GM23338 (cell line): ENCODE measurements around the gene FOXP1. TPM values are rescaled to one million over a fixed set of nuclear protein-coding genes. Genes with fewer than 3 reads are reported as not detected.

Experiments
- ATAC-seq: fragments of 200-7000 bp; cut with Tn5 transposase; 3 replicates; pipeline ENCODE4 v1.9.1; 2020
- DNase-seq: peaks from one replicate; pipeline ENCODE4 v3.0.0-alpha.2; 2015; ENCODE audit warnings: low spot score
- H2AFZ ChIP-seq: fragments of 200-600 bp; sonication (generic); 2 replicates; pipeline ENCODE4 v1.8.0; 2016; ENCODE audit warnings: antibody characterized with exemption, mild to moderate bottlenecking, moderate library complexity
- H3F3A ChIP-seq: fragments of 200-600 bp; sonication (generic); replicated peaks from 2 replicates; pipeline ENCODE4 v1.8.0; 2017; ENCODE audit warnings: antibody characterized with exemption, mixed run types, low read depth
- H3K27ac ChIP-seq: fragments of 200-600 bp; sonication (generic); 2 replicates; pipeline ENCODE4 v1.6.1; 2016; ENCODE audit warnings: low read depth
- H3K27me3 ChIP-seq: fragments of 200-600 bp; sonication (generic); 2 replicates; pipeline ENCODE4 v1.8.0; 2016; ENCODE audit warnings: mild to moderate bottlenecking, mixed run types, moderate library complexity; ENCODE audit not compliant: insufficient read depth
- H3K36me3 ChIP-seq: fragments of 200-600 bp; sonication (generic); 2 replicates; pipeline ENCODE4 v1.8.0; 2016; ENCODE audit warnings: mild to moderate bottlenecking; ENCODE audit not compliant: insufficient read depth
- H3K4me1 ChIP-seq: fragments of 200-600 bp; sonication (generic); 2 replicates; pipeline ENCODE4 v1.8.0; 2016; ENCODE audit warnings: mild to moderate bottlenecking, moderate library complexity; ENCODE audit not compliant: insufficient read depth
- H3K4me2 ChIP-seq: fragments of 200-600 bp; sonication (generic); 2 replicates; pipeline ENCODE4 v1.7.1; 2017; ENCODE audit warnings: mixed run types
- H3K4me3 ChIP-seq: fragments of 200-600 bp; sonication (generic); 2 replicates; pipeline ENCODE4 v1.6.1; 2016; ENCODE audit warnings: mixed run types
- H3K79me2 ChIP-seq: fragments of 200-600 bp; sonication (generic); replicated peaks from 2 replicates; pipeline ENCODE4 v1.8.0; 2017; ENCODE audit warnings: mild to moderate bottlenecking; ENCODE audit not compliant: insufficient read depth
- H3K9me2 ChIP-seq: fragments of 200-600 bp; sonication (generic); 2 replicates; pipeline ENCODE4 v1.8.0; 2017; ENCODE audit not compliant: insufficient read depth
- H4K20me1 ChIP-seq: fragments of 200-600 bp; sonication (generic); replicated peaks from 2 replicates; pipeline ENCODE4 v1.8.0; 2017; ENCODE audit warnings: mild to moderate bottlenecking; ENCODE audit not compliant: insufficient read depth
- H3K27ac Mint-ChIP-seq: 2 replicates; pipeline ENCODE4 v1.8.0; 2020; ENCODE audit warnings: inconsistent platforms, mild to moderate bottlenecking, moderate library complexity, mixed read lengths
- H3K27me3 Mint-ChIP-seq: 3 replicates; pipeline ENCODE4 v1.8.0; 2022; ENCODE audit warnings: low read depth, mild to moderate bottlenecking, moderate library complexity, mixed read lengths, inconsistent platforms; ENCODE audit not compliant: insufficient read depth, poor library complexity
- H3K36me3 Mint-ChIP-seq: 3 replicates; pipeline ENCODE4 v1.8.0; 2021; ENCODE audit warnings: low read depth, mild to moderate bottlenecking, inconsistent platforms, moderate library complexity, mixed read lengths
- H3K4me1 Mint-ChIP-seq: 3 replicates; pipeline ENCODE4 v1.8.0; 2020; ENCODE audit warnings: mild to moderate bottlenecking, inconsistent platforms, mixed read lengths
- H3K4me3 Mint-ChIP-seq: 3 replicates; pipeline ENCODE4 v1.8.0; 2021; ENCODE audit warnings: moderate library complexity, mild to moderate bottlenecking, inconsistent platforms, mixed read lengths
- H3K9me3 Mint-ChIP-seq: 3 replicates; pipeline ENCODE4 v1.8.0; 2020; ENCODE audit warnings: moderate library complexity, mild to moderate bottlenecking, inconsistent platforms, mixed read lengths
- EZH2 ChIP-seq: fragments of 200-600 bp; sonication (generic); IDR thresholded peaks from one replicate; pipeline ENCODE4 v1.8.0; 2017; ENCODE audit warnings: antibody characterized with exemption, mild to moderate bottlenecking, low read depth; ENCODE audit not compliant: unreplicated experiment
- EZH2phosphoT487 ChIP-seq: fragments of 200-600 bp; sonication (generic); IDR thresholded peaks from one replicate; pipeline ENCODE4 v1.8.1; 2018; ENCODE audit warnings: antibody characterized with exemption; ENCODE audit not compliant: unreplicated experiment
- JUNB ChIP-seq: IDR thresholded peaks from one replicate; pipeline ENCODE4 v1.6.1; 2016; ENCODE audit warnings: antibody characterized with exemption; ENCODE audit not compliant: unreplicated experiment
- NANOG ChIP-seq: IDR thresholded peaks from 2 replicates; pipeline ENCODE4 v1.6.1; 2016; ENCODE audit warnings: antibody characterized with exemption, borderline replicate concordance
- POLR2AphosphoS5 ChIP-seq: IDR thresholded peaks from 2 replicates; pipeline ENCODE4 v1.6.1; 2016; ENCODE audit warnings: antibody characterized with exemption, low read depth
- STAT1 ChIP-seq: IDR thresholded peaks from one replicate; pipeline ENCODE4 v1.6.1; 2016; ENCODE audit warnings: antibody characterized with exemption; ENCODE audit not compliant: unreplicated experiment
- ZNF114 ChIP-seq: fragments of 250-450 bp; sonication (Bioruptor Pico); IDR thresholded peaks from 2 replicates; pipeline ENCODE4 v1.5.0; 2020; ENCODE audit warnings: mild to moderate bottlenecking, moderate library complexity
- ZNF331 ChIP-seq: fragments of 250-450 bp; sonication (Bioruptor Pico); IDR thresholded peaks from 2 replicates; pipeline ENCODE4 v1.5.0; 2020; ENCODE audit warnings: low read depth, mild to moderate bottlenecking, moderate library complexity
- polyA plus RNA-seq: library from polyadenylated mRNA; unstranded; fragments of >200 nt; fragmentation: Nextera tagmentation; extraction: Ambion mirVana; gene quantifications from 2 replicates; pipeline ENCODE4 v1.2.1, GENCODE V29; 2016
- total RNA-seq: library from RNA; depleted of rRNA; stranded (reverse); fragments of >200 nt; shearing (Covaris generic); gene quantifications from 2 replicates; pipeline ENCODE4 v1.2.3, GENCODE V29; 2014
- TF ChIP-seq, protein P1 (sequence below): IDR thresholded peaks from one replicate; pipeline ENCODE4 v1.6.1; 2018; ENCODE audit warnings: antibody characterized with exemption; ENCODE audit not compliant: unreplicated experiment
- TF ChIP-seq, protein P2 (sequence below): fragments of 250-450 bp; sonication (Bioruptor Pico); IDR thresholded peaks from 2 replicates; pipeline ENCODE4 v1.5.0; 2020; ENCODE audit warnings: mild to moderate bottlenecking, moderate library complexity
- TF ChIP-seq, protein P3 (sequence below), 2 experiments: fragments of 200-600 bp in 1 of 2; sonication (generic) in 1 of 2; conservative IDR thresholded peaks; 2 replicates each; pipeline versions ENCODE4 v1.5.1 to v1.6.1; 2016 to 2017; ENCODE audit warnings: antibody characterized with exemption in 2 of 2, low read depth in 2 of 2, mild to moderate bottlenecking in 2 of 2, moderate library complexity in 1 of 2
- TF ChIP-seq, protein P4 (sequence below): IDR thresholded peaks from 2 replicates; pipeline ENCODE4 v1.6.1; 2016; ENCODE audit warnings: antibody characterized with exemption

FOXP1 gene
- total and polyA plus RNA-seq, 2 experiments from 2014 or later, result 32.9 to 35.5 TPM

DNA sequence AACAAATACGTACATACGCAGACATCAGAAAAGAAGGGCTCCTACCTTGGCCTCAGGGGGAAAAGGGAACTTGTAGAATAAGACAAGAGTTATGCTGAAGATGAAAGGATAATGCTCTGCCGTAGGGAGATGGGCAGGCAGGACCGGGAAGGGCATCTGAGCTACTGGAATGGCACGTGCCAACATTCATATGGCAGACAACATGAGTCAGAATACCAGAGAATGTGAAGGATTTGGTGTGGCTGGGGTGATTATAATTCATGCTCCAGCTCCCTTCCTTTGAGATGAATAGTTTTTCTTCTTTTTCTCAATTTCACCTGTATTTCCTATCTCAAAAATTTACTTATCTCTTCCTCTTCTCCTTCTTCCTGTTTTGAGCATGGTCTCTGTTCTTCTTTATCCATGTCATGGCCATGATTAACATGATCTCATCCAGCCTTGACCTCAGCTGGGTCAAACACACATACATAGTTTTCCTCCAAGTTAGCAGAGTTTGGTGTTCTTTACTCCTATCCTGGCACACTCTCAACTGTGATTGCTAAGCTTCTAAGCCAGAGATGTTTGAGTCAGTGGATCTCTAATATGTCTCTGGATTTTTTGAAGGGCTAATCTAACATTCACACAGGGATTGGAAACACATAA lies 507.0 kb downstream of the FOXP1 start (continued):
- TF ChIP-seq, protein P1, sequence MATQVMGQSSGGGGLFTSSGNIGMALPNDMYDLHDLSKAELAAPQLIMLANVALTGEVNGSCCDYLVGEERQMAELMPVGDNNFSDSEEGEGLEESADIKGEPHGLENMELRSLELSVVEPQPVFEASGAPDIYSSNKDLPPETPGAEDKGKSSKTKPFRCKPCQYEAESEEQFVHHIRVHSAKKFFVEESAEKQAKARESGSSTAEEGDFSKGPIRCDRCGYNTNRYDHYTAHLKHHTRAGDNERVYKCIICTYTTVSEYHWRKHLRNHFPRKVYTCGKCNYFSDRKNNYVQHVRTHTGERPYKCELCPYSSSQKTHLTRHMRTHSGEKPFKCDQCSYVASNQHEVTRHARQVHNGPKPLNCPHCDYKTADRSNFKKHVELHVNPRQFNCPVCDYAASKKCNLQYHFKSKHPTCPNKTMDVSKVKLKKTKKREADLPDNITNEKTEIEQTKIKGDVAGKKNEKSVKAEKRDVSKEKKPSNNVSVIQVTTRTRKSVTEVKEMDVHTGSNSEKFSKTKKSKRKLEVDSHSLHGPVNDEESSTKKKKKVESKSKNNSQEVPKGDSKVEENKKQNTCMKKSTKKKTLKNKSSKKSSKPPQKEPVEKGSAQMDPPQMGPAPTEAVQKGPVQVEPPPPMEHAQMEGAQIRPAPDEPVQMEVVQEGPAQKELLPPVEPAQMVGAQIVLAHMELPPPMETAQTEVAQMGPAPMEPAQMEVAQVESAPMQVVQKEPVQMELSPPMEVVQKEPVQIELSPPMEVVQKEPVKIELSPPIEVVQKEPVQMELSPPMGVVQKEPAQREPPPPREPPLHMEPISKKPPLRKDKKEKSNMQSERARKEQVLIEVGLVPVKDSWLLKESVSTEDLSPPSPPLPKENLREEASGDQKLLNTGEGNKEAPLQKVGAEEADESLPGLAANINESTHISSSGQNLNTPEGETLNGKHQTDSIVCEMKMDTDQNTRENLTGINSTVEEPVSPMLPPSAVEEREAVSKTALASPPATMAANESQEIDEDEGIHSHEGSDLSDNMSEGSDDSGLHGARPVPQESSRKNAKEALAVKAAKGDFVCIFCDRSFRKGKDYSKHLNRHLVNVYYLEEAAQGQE, result no peak

DNA sequence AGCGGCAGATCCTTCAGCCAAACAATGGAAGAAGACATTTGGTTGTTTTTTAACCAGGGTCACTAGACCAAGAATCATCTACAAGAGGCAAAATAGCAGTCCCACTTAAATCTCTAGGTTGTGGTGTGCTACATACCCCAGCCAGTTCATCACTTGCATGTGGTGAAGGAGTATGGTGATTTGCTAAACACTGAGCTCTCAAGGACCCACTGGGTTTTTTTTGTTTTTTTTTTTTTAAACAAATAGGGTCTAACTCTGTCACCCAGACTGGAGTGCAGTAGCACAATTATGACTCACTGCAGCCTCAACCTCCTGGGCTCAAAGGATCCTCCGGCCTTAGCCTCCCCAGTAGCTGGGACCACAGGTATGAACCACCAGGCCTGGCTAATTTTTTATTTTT lies 508.0 kb downstream of the FOXP1 start:
- Histone ChIP-seq H3K27ac (no peak overlapping the region), H3K9me2 (no peaks in the 10 kb centered on the region), H3K4me2 (no peak overlapping the region), H3K36me3 (no peaks in the 10 kb centered on the region), H3K4me1 (peaks cover 32% of the 10 kb centered on the region), H2AFZ (no peak overlapping the region), H3F3A (no peaks in the 10 kb centered on the region), H3K79me2 (0 out of 2 replicates have a peak, but pooled peaks cover 8% of the 10 kb centered on the region), H3K27me3 (no peaks in the 10 kb centered on the region), H3K4me3 (no peak overlapping the region), H4K20me1 (no peaks in the 10 kb centered on the region)
- Mint-ChIP-seq H3K9me3 (no peaks in the 10 kb centered on the region), H3K36me3 (no peaks in the 10 kb centered on the region), H3K27me3 (no peaks in the 10 kb centered on the region), H3K27ac (no peak overlapping the region), H3K4me1 (peaks cover 43% of the 10 kb centered on the region), H3K4me3 (no peak overlapping the region)
- DNase-seq (no peak), ATAC-seq (no peak)
- TF ChIP-seq JUNB, result no peak
- TF ChIP-seq ZNF331 (CRISPR knock-in tag), result no peak
- TF ChIP-seq, protein P2, sequence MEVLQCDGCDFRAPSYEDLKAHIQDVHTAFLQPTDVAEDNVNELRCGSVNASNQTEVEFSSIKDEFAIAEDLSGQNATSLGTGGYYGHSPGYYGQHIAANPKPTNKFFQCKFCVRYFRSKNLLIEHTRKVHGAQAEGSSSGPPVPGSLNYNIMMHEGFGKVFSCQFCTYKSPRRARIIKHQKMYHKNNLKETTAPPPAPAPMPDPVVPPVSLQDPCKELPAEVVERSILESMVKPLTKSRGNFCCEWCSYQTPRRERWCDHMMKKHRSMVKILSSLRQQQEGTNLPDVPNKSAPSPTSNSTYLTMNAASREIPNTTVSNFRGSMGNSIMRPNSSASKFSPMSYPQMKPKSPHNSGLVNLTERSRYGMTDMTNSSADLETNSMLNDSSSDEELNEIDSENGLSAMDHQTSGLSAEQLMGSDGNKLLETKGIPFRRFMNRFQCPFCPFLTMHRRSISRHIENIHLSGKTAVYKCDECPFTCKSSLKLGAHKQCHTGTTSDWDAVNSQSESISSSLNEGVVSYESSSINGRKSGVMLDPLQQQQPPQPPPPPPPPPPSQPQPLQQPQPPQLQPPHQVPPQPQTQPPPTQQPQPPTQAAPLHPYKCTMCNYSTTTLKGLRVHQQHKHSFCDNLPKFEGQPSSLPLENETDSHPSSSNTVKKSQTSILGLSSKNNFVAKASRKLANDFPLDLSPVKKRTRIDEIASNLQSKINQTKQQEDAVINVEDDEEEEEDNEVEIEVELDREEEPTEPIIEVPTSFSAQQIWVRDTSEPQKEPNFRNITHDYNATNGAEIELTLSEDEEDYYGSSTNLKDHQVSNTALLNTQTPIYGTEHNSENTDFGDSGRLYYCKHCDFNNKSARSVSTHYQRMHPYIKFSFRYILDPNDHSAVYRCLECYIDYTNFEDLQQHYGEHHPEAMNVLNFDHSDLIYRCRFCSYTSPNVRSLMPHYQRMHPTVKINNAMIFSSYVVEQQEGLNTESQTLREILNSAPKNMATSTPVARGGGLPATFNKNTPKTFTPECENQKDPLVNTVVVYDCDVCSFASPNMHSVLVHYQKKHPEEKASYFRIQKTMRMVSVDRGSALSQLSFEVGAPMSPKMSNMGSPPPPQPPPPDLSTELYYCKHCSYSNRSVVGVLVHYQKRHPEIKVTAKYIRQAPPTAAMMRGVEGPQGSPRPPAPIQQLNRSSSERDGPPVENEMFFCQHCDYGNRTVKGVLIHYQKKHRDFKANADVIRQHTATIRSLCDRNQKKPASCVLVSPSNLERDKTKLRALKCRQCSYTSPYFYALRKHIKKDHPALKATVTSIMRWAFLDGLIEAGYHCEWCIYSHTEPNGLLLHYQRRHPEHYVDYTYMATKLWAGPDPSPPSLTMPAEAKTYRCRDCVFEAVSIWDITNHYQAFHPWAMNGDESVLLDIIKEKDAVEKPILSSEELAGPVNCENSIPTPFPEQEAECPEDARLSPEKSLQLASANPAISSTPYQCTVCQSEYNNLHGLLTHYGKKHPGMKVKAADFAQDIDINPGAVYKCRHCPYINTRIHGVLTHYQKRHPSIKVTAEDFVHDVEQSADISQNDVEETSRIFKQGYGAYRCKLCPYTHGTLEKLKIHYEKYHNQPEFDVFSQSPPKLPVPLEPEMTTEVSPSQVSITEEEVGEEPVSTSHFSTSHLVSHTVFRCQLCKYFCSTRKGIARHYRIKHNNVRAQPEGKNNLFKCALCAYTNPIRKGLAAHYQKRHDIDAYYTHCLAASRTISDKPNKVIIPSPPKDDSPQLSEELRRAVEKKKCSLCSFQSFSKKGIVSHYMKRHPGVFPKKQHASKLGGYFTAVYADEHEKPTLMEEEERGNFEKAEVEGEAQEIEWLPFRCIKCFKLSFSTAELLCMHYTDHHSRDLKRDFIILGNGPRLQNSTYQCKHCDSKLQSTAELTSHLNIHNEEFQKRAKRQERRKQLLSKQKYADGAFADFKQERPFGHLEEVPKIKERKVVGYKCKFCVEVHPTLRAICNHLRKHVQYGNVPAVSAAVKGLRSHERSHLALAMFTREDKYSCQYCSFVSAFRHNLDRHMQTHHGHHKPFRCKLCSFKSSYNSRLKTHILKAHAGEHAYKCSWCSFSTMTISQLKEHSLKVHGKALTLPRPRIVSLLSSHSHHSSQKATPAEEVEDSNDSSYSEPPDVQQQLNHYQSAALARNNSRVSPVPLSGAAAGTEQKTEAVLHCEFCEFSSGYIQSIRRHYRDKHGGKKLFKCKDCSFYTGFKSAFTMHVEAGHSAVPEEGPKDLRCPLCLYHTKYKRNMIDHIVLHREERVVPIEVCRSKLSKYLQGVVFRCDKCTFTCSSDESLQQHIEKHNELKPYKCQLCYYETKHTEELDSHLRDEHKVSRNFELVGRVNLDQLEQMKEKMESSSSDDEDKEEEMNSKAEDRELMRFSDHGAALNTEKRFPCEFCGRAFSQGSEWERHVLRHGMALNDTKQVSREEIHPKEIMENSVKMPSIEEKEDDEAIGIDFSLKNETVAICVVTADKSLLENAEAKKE, result no peak
- TF ChIP-seq, protein P3, sequence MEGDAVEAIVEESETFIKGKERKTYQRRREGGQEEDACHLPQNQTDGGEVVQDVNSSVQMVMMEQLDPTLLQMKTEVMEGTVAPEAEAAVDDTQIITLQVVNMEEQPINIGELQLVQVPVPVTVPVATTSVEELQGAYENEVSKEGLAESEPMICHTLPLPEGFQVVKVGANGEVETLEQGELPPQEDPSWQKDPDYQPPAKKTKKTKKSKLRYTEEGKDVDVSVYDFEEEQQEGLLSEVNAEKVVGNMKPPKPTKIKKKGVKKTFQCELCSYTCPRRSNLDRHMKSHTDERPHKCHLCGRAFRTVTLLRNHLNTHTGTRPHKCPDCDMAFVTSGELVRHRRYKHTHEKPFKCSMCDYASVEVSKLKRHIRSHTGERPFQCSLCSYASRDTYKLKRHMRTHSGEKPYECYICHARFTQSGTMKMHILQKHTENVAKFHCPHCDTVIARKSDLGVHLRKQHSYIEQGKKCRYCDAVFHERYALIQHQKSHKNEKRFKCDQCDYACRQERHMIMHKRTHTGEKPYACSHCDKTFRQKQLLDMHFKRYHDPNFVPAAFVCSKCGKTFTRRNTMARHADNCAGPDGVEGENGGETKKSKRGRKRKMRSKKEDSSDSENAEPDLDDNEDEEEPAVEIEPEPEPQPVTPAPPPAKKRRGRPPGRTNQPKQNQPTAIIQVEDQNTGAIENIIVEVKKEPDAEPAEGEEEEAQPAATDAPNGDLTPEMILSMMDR (conservative IDR thresholded peaks at IDR 0.05; ENCODE audit: low read depth in 2 of 2), result no peak
- no peak for TF ChIP-seq NANOG
- no peak for TF ChIP-seq EZH2
- no peak for TF ChIP-seq EZH2phosphoT487
- TF ChIP-seq, protein P4, sequence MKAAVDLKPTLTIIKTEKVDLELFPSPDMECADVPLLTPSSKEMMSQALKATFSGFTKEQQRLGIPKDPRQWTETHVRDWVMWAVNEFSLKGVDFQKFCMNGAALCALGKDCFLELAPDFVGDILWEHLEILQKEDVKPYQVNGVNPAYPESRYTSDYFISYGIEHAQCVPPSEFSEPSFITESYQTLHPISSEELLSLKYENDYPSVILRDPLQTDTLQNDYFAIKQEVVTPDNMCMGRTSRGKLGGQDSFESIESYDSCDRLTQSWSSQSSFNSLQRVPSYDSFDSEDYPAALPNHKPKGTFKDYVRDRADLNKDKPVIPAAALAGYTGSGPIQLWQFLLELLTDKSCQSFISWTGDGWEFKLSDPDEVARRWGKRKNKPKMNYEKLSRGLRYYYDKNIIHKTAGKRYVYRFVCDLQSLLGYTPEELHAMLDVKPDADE, result no peak
- no peak for TF ChIP-seq POLR2AphosphoS5
- TF ChIP-seq STAT1, result no peak
- no peak for TF ChIP-seq ZNF114
